HG03575 (cell line): ENCODE data around the gene CIAO3.

ENCODE experiments used
- ATAC-seq: cut with Tn5 transposase; IDR thresholded peaks from one replicate; pipeline ENCODE4 v1.9.1; 2021; ENCODE audit not compliant: unreplicated experiment, insufficient number of reproducible peaks, low FRiP score; ENCODE audit errors: extremely low read depth

The CIAO3 gene

GRCh38 chr16:741986-742629 lies 1.3 kb upstream of the CIAO3 start:
- no peak for ATAC-seq

- no peak for ATAC-seq
These were observed 386 bp downstream of the CIAO3 start for GRCh38 chr16:740459-740763.

GRCh38 chr16:739560-740458 lies 988 bp downstream of the CIAO3 start:
- ATAC-seq, result no peak

GRCh38 chr16:736936-737481 lies 3.8 kb downstream of the CIAO3 start:
- ATAC-seq, result no peak

GRCh38 chr16:735982-736453 lies 4.8 kb downstream of the CIAO3 start:
- ATAC-seq, result no peak

GRCh38 chr16:734981-735881 lies 5.6 kb downstream of the CIAO3 start:
- ATAC-seq, result no peak

- no peak for ATAC-seq
These were observed 6.4 kb downstream of the CIAO3 start for GRCh38 chr16:734208-734980.

GRCh38 chr16:733382-734207 lies 7.2 kb downstream of the CIAO3 start:
- no peak for ATAC-seq

- ATAC-seq, result no peak
These were observed 7.9 kb downstream of the CIAO3 start for GRCh38 chr16:732936-733335.

GRCh38 chr16:732332-732731 lies 8.5 kb downstream of the CIAO3 start:
- ATAC-seq, result no peak

GRCh38 chr16:730666-731509 lies 9.9 kb downstream of the CIAO3 start:
- ATAC-seq, result no peak

GRCh38 chr16:729768-730665 lies 10.8 kb downstream of the CIAO3 start:
- ATAC-seq, result no peak

GRCh38 chr16:728890-729744 lies 11.7 kb downstream of the CIAO3 start:
- ATAC-seq, result no peak

- no peak for ATAC-seq
These were observed 12.5 kb downstream of the CIAO3 start for GRCh38 chr16:728131-728889.
